HEK293 (cell line): ENCODE measurements around the gene CSRNP2.
A peak's percentile ranks its signal among the peaks of the same experiment; 100 is the strongest.

Experiments
- CTCF ChIA-PET: fragments of 350-600 bp; formaldehyde crosslinking; extraction: SDS; loops from one replicate; lab custom pipeline; 2021; ENCODE audit warnings: antibody characterized with exemption; lab: Yijun Ruan, JAX
- POLR2A ChIA-PET: fragments of 300-600 bp; formaldehyde crosslinking; extraction: SDS; loops from one replicate; lab custom pipeline; 2020; ENCODE audit warnings: antibody characterized with exemption, inconsistent platforms; lab: Yijun Ruan, JAX
- H3K27ac ChIP-seq: fragments of 200-500 bp; sonication (Bioruptor generic); 2 replicates; pipeline ENCODE4 v1.5.1; 2014; ENCODE audit warnings: low read depth, low read length, control low read depth, inconsistent platforms; ENCODE audit errors: extremely low read depth
- H3K36me3 ChIP-seq, 2 experiments: fragments of 200-500 bp in 1 of 2; sonication (Bioruptor generic) in 1 of 2; 1 replicate in 1 of 2; 2 replicates in 1 of 2; pipeline ENCODE4 v1.5.1; 2014 to 2017; ENCODE audit warnings: inconsistent platforms in 2 of 2, low read length in 2 of 2; ENCODE audit not compliant: control insufficient read depth in 2 of 2, insufficient read depth in 1 of 2
- H3K4me1 ChIP-seq: fragments of 200-500 bp; sonication (Bioruptor generic); 2 replicates; pipeline ENCODE4 v1.5.1; 2014; ENCODE audit warnings: mild to moderate bottlenecking, low read length, inconsistent platforms; ENCODE audit not compliant: control insufficient read depth, insufficient read depth
- H3K4me3 ChIP-seq: 2 replicates; pipeline ENCODE4 v1.5.1; 2011; ENCODE audit warnings: low read depth, mild to moderate bottlenecking, control low read depth, low read length, moderate library complexity
- H3K9me3 ChIP-seq: fragments of 200-500 bp; sonication (Bioruptor generic); 2 replicates; pipeline ENCODE4 v1.5.1; 2014; ENCODE audit warnings: low read depth, low read length, inconsistent platforms; ENCODE audit not compliant: control insufficient read depth, insufficient read depth
- EGR2 ChIP-seq: fragments of 450-650 bp; formaldehyde crosslinking; IDR thresholded peaks from 2 replicates; pipeline ENCODE4 v1.5.1; 2016; ENCODE audit warnings: low read depth, missing biosample characterization, missing genetic modification characterization
- GLIS1 ChIP-seq: fragments of 450-650 bp; formaldehyde crosslinking; IDR thresholded peaks from 2 replicates; pipeline ENCODE4 v1.5.1; 2016; ENCODE audit warnings: missing biosample characterization, missing genetic modification characterization
- MEIS1 ChIP-seq: sonication (generic); formaldehyde crosslinking; IDR thresholded peaks from 2 replicates; pipeline ENCODE4 v1.8.1; 2022; ENCODE audit warnings: missing genetic modification reagents, mild to moderate bottlenecking, borderline replicate concordance
- OVOL3 ChIP-seq: fragments of 450-650 bp; formaldehyde crosslinking; IDR thresholded peaks from 2 replicates; pipeline ENCODE4 v1.5.1; 2016; ENCODE audit warnings: missing biosample characterization, missing genetic modification characterization
- ZBTB48 ChIP-seq: fragments of 450-650 bp; formaldehyde crosslinking; IDR thresholded peaks from 2 replicates; pipeline ENCODE4 v1.5.1; 2016; ENCODE audit warnings: missing biosample characterization, missing genetic modification characterization
- ZNF19 ChIP-seq: fragments of 450-650 bp; formaldehyde crosslinking; IDR thresholded peaks from 2 replicates; pipeline ENCODE4; 2016; ENCODE audit warnings: missing biosample characterization, missing genetic modification characterization, low read depth
- ZNF501 ChIP-seq: fragments of 450-650 bp; formaldehyde crosslinking; IDR thresholded peaks from 2 replicates; pipeline ENCODE4 v1.5.1; 2016; ENCODE audit warnings: missing biosample characterization, missing genetic modification characterization
- ZNF558 ChIP-seq: fragments of 450-650 bp; formaldehyde crosslinking; IDR thresholded peaks from 2 replicates; pipeline ENCODE4 v1.5.1; 2016; ENCODE audit warnings: missing biosample characterization, missing genetic modification characterization
- ZNF701 ChIP-seq: fragments of 450-650 bp; formaldehyde crosslinking; IDR thresholded peaks from 2 replicates; pipeline ENCODE4 v1.5.1; 2016; ENCODE audit warnings: missing biosample characterization, missing genetic modification characterization
- TF ChIP-seq, protein P1 (sequence below): fragments of 450-650 bp; formaldehyde crosslinking; conservative IDR thresholded peaks from 2 replicates; pipeline ENCODE4 v1.5.1; 2016; ENCODE audit warnings: low read depth, missing biosample characterization, missing genetic modification characterization
- TF ChIP-seq, protein P2 (sequence below): fragments of 450-650 bp; formaldehyde crosslinking; IDR thresholded peaks from 2 replicates; pipeline ENCODE4 v1.5.1; 2016; ENCODE audit warnings: missing biosample characterization, missing genetic modification characterization
- TF ChIP-seq, protein P3 (sequence below): fragments of 450-650 bp; formaldehyde crosslinking; IDR thresholded peaks from 2 replicates; pipeline ENCODE4 v1.5.1; 2017; ENCODE audit warnings: missing biosample characterization, missing genetic modification characterization

Gene CSRNP2

DNA sequence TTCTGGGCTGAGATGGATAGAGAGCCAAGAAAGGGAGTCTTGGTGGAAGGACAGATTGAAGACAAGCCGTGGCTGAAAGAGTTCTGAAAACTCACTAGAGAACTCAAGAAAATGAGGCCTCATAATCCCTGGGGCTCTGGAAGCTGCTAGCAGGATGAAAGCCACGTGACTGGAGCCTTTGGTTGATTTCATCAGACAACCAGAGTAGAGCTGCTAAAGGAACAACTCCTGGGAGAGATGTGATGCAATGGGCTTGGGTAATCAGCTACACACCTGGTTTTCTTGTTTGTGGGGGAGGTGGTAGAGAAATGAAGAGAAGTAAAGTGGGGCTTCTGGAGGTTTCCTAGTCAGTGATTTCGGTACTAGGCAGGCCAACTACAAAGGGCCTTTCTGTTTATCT lies 13.4 kb downstream of the CSRNP2 start (continued):
- TF ChIP-seq, protein P1, sequence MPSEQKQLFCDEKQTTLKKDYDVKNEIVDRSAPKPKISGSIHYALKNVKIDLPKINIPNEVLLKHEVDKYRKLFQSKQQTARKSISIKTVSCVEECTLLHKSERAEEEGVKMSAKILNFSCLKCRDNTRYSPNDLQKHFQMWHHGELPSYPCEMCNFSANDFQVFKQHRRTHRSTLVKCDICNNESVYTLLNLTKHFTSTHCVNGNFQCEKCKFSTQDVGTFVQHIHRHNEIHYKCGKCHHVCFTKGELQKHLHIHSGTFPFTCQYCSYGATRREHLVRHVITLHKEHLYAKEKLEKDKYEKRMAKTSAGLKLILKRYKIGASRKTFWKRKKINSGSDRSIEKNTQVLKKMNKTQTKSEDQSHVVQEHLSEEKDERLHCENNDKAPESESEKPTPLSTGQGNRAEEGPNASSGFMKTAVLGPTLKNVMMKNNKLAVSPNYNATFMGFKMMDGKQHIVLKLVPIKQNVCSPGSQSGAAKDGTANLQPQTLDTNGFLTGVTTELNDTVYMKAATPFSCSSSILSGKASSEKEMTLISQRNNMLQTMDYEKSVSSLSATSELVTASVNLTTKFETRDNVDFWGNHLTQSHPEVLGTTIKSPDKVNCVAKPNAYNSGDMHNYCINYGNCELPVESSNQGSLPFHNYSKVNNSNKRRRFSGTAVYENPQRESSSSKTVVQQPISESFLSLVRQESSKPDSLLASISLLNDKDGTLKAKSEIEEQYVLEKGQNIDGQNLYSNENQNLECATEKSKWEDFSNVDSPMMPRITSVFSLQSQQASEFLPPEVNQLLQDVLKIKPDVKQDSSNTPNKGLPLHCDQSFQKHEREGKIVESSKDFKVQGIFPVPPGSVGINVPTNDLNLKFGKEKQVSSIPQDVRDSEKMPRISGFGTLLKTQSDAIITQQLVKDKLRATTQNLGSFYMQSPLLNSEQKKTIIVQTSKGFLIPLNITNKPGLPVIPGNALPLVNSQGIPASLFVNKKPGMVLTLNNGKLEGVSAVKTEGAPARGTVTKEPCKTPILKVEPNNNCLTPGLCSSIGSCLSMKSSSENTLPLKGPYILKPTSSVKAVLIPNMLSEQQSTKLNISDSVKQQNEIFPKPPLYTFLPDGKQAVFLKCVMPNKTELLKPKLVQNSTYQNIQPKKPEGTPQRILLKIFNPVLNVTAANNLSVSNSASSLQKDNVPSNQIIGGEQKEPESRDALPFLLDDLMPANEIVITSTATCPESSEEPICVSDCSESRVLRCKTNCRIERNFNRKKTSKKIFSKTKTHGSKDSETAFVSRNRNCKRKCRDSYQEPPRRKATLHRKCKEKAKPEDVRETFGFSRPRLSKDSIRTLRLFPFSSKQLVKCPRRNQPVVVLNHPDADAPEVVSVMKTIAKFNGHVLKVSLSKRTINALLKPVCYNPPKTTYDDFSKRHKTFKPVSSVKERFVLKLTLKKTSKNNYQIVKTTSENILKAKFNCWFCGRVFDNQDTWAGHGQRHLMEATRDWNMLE (tag by site-specific recombination), result no peak
- peak; percentile 43; the same call in 1 of the 2 replicates for TF ChIP-seq GLIS1
- no peak for TF ChIP-seq ZNF19 (tag by site-specific recombination)
- TF ChIP-seq, protein P2, sequence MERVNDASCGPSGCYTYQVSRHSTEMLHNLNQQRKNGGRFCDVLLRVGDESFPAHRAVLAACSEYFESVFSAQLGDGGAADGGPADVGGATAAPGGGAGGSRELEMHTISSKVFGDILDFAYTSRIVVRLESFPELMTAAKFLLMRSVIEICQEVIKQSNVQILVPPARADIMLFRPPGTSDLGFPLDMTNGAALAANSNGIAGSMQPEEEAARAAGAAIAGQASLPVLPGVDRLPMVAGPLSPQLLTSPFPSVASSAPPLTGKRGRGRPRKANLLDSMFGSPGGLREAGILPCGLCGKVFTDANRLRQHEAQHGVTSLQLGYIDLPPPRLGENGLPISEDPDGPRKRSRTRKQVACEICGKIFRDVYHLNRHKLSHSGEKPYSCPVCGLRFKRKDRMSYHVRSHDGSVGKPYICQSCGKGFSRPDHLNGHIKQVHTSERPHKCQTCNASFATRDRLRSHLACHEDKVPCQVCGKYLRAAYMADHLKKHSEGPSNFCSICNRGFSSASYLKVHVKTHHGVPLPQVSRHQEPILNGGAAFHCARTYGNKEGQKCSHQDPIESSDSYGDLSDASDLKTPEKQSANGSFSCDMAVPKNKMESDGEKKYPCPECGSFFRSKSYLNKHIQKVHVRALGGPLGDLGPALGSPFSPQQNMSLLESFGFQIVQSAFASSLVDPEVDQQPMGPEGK (tag by site-specific recombination), result 0 out of 2 replicates have a peak, but pooled peaks have one; percentile 17
- TF ChIP-seq, protein P3, sequence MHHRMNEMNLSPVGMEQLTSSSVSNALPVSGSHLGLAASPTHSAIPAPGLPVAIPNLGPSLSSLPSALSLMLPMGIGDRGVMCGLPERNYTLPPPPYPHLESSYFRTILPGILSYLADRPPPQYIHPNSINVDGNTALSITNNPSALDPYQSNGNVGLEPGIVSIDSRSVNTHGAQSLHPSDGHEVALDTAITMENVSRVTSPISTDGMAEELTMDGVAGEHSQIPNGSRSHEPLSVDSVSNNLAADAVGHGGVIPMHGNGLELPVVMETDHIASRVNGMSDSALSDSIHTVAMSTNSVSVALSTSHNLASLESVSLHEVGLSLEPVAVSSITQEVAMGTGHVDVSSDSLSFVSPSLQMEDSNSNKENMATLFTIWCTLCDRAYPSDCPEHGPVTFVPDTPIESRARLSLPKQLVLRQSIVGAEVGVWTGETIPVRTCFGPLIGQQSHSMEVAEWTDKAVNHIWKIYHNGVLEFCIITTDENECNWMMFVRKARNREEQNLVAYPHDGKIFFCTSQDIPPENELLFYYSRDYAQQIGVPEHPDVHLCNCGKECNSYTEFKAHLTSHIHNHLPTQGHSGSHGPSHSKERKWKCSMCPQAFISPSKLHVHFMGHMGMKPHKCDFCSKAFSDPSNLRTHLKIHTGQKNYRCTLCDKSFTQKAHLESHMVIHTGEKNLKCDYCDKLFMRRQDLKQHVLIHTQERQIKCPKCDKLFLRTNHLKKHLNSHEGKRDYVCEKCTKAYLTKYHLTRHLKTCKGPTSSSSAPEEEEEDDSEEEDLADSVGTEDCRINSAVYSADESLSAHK (tag by site-specific recombination), result 0 out of 2 replicates have a peak, but pooled peaks have one; percentile 28

DNA sequence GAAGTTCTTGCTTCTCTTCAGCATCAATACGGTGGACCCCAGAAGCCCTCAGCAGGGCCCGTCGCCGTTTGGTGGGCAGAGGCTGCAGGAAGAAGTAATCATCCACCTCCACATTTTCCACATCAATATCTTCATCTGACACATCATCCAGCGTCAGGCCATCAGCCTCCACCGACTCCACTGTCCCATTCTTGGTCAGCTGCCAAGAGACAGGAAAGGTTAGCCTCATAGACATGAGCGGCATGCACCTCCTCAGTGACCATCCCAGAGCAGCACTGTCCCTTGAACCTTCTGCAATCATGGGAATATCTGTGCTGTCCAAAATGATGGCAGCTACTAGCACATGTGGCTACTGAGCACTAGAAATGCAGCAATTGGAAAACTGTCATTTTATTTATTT lies 15.6 kb downstream of the CSRNP2 start:
- Histone ChIP-seq H3K9me3 (no peaks in the 10 kb centered on the region), H3K36me3 (peaks cover 27 to 83% of the 10 kb centered on the region in 2 experiments), H3K27ac (no peak overlapping the region), H3K4me1 (no peaks in the 10 kb centered on the region), H3K4me3 (no peak overlapping the region)
- POLR2A ChIA-PET, result interaction anchor here (1.7 kb wide), 1 partner anchor 15 kb away, joined by 11 read pairs; the partner anchor contains the start of gene CSRNP2
- CTCF ChIA-PET, result no interaction called here
- no peak for TF ChIP-seq ZNF501 (tag by site-specific recombination)
- no peak for TF ChIP-seq ZBTB48 (tag by site-specific recombination)
- no peak for TF ChIP-seq ZNF701 (tag by site-specific recombination)
- TF ChIP-seq MEIS1 (CRISPR knock-in tag), result no peak
- no peak for TF ChIP-seq OVOL3 (tag by site-specific recombination)

DNA sequence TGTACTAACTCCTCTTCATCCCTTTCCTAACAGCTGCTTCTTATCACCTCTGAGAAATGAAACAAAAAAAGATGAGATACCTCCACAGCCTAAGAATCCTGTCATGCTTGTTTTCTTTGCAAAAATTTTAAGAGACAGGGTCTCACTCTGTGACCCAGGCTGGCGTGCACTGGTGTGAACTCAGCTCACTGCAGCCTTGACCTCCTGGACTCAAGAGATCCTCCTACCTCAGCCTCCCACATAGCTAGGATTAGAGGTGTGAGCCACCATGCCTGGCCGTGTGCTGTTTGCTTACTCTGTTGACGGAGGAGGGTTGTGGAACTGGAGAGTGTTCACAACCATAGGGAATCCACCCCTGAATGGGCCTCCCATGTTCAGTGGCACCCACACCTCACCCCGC lies 16.2 kb downstream of the CSRNP2 start:
- CTCF ChIA-PET, result interaction anchor here (1.0 kb wide), 1 partner anchor 18 kb away, joined by 3 read pairs; no protein-coding TSS in a partner anchor
- H3K4me3 ChIP-seq, result no peak overlapping the region
- no peaks in the 10 kb centered on the region for H3K9me3 ChIP-seq
- peaks cover 26 to 84% of the 10 kb centered on the region in 2 experiments for H3K36me3 ChIP-seq
- TF ChIP-seq EGR2 (0 out of 2 replicates have a peak, but pooled peaks have one; percentile 15), ZNF558 (tag by site-specific recombination) (no peak)
- POLR2A ChIA-PET, result interaction anchor here (1.7 kb wide), 1 partner anchor 16 kb away, joined by 11 read pairs; the partner anchor contains the start of gene CSRNP2
- no peaks in the 10 kb centered on the region for H3K4me1 ChIP-seq
- no peak overlapping the region for H3K27ac ChIP-seq
